IMR-90 (cell line): ENCODE results near the gene LGALS12. TPM values are rescaled to one million over a fixed set of nuclear protein-coding genes. Genes with fewer than 3 reads are reported as not detected.
A peak's percentile ranks its signal among the peaks of the same experiment; 100 is the strongest.

ENCODE experiments used
- ATAC-seq: fragments of 200-7000 bp; cut with Tn5 transposase; 2 replicates; pipeline ENCODE4 v1.9.1; 2020; ENCODE audit warnings: low read depth, mild to moderate bottlenecking, moderate library complexity
- BruUV-seq: library from RNA; stranded (reverse); fragments of 400-500 nt; replicated peaks from 2 replicates; lab custom pipeline; 2021; lab: Mats Ljungman, UMichigan
- CTCF ChIA-PET: fragments of 300-600 bp; formaldehyde crosslinking; extraction: SDS; loops from one replicate; lab custom pipeline; 2021; ENCODE audit warnings: antibody characterized with exemption; lab: Yijun Ruan, JAX
- POLR2A ChIA-PET: fragments of 300-600 bp; sonication (Branson Sonifier 250); formaldehyde crosslinking; loops from one replicate; lab custom pipeline; 2022; ENCODE audit warnings: antibody characterized with exemption; ENCODE audit not compliant: unreplicated experiment; lab: Charles Lee
- DNase-seq: peaks from one replicate; pipeline ENCODE4 v3.0.0; 2013
- H2AFZ ChIP-seq: replicated peaks from 2 replicates; pipeline ENCODE3; 2013; ENCODE audit warnings: low read length, mild to moderate bottlenecking; ENCODE audit not compliant: poor library complexity
- H2AK5ac ChIP-seq: 2 replicates; pipeline ENCODE4 v1.6.1; 2013; ENCODE audit warnings: low read depth, low read length, inconsistent platforms
- H2AK9ac ChIP-seq: replicated peaks from 2 replicates; pipeline ENCODE3; 2013; ENCODE audit warnings: mild to moderate bottlenecking, low read depth, low read length, moderate library complexity; ENCODE audit not compliant: poor library complexity
- H2BK120ac ChIP-seq: 2 replicates; pipeline ENCODE4 v1.6.1; 2013; ENCODE audit warnings: low read depth, low read length, inconsistent platforms
- H2BK15ac ChIP-seq: 3 replicates; pipeline ENCODE4 v1.6.1; 2013; ENCODE audit warnings: low read depth, low read length, inconsistent platforms
- H2BK20ac ChIP-seq: 2 replicates; pipeline ENCODE4 v1.6.1; 2013; ENCODE audit warnings: low read depth, mild to moderate bottlenecking, inconsistent platforms, low read length, moderate library complexity
- H2BK5ac ChIP-seq: 2 replicates; pipeline ENCODE4 v1.6.1; 2013; ENCODE audit warnings: mild to moderate bottlenecking, low read depth, low read length, inconsistent platforms; ENCODE audit not compliant: poor library complexity, severe bottlenecking
- H3K14ac ChIP-seq: replicated peaks from 2 replicates; pipeline ENCODE4 v1.6.1; 2013; ENCODE audit warnings: low read depth, low read length, inconsistent platforms
- H3K18ac ChIP-seq: 2 replicates; pipeline ENCODE4 v1.6.1; 2013; ENCODE audit warnings: low read depth, low read length, control low read depth
- H3K23ac ChIP-seq: 2 replicates; pipeline ENCODE4 v1.6.1; 2013; ENCODE audit warnings: low read depth, low read length, inconsistent platforms
- H3K27ac ChIP-seq: 2 replicates; pipeline ENCODE4 v1.5.1; 2013; ENCODE audit warnings: mild to moderate bottlenecking, control low read depth, low read length; ENCODE audit not compliant: insufficient read depth
- H3K27me3 ChIP-seq: 2 replicates; pipeline ENCODE4 v1.6.1; 2013; ENCODE audit warnings: low read length; ENCODE audit not compliant: control insufficient read depth, insufficient read depth
- H3K36me3 ChIP-seq: 2 replicates; pipeline ENCODE4 v1.6.1; 2013; ENCODE audit warnings: low read length, mixed read lengths; ENCODE audit not compliant: control insufficient read depth, insufficient read depth
- H3K4ac ChIP-seq: 2 replicates; pipeline ENCODE4 v1.6.1; 2013; ENCODE audit warnings: low read depth, low read length, inconsistent platforms
- H3K4me1 ChIP-seq: 2 replicates; pipeline ENCODE4 v1.6.1; 2013; ENCODE audit warnings: low read length, mixed read lengths; ENCODE audit not compliant: control insufficient read depth, insufficient read depth
- H3K4me2 ChIP-seq: 2 replicates; pipeline ENCODE4 v1.6.1; 2013; ENCODE audit warnings: low read depth, mild to moderate bottlenecking, control low read depth, low read length, moderate library complexity
- H3K4me3 ChIP-seq: 2 replicates; pipeline ENCODE4 v1.5.1; 2013; ENCODE audit warnings: low read depth, mild to moderate bottlenecking, control low read depth, low read length, moderate library complexity; ENCODE audit not compliant: insufficient read depth
- H3K56ac ChIP-seq: 2 replicates; pipeline ENCODE4 v1.6.1; 2013; ENCODE audit warnings: low read length, inconsistent platforms; ENCODE audit not compliant: insufficient read depth; ENCODE audit errors: extremely low read depth
- H3K79me1 ChIP-seq, 2 experiments: 2 replicates each; pipeline ENCODE4 v1.6.1; 2013; ENCODE audit warnings: low read length in 2 of 2, inconsistent platforms in 1 of 2, low read depth in 1 of 2
- H3K9ac ChIP-seq: 2 replicates; pipeline ENCODE4 v1.6.1; 2013; ENCODE audit warnings: low read depth, low read length, control low read depth
- H3K9me1 ChIP-seq: 2 replicates; pipeline ENCODE4 v1.6.1; 2013; ENCODE audit warnings: low read length, inconsistent platforms; ENCODE audit not compliant: insufficient read depth
- H3K9me3 ChIP-seq: 2 replicates; pipeline ENCODE4 v1.6.1; 2013; ENCODE audit warnings: low read length; ENCODE audit not compliant: control insufficient read depth, insufficient read depth
- H4K20me1 ChIP-seq: 2 replicates; pipeline ENCODE4 v1.6.1; 2013; ENCODE audit warnings: low read length, inconsistent platforms; ENCODE audit not compliant: insufficient read depth
- H4K5ac ChIP-seq: 2 replicates; pipeline ENCODE4 v1.6.1; 2013; ENCODE audit warnings: mild to moderate bottlenecking, low read depth, low read length, control low read depth
- H4K8ac ChIP-seq, 2 experiments: 2 replicates each; pipeline ENCODE4 v1.6.1; 2013; ENCODE audit warnings: low read depth in 2 of 2, low read length in 2 of 2, control low read depth in 1 of 2, inconsistent platforms in 1 of 2
- H4K91ac ChIP-seq: 2 replicates; pipeline ENCODE4 v1.6.1; 2013; ENCODE audit warnings: low read depth, low read length, inconsistent platforms; ENCODE audit not compliant: insufficient read depth
- BHLHE40 ChIP-seq: fragments of 150-350 bp; IDR thresholded peaks from 2 replicates; pipeline ENCODE4 v1.6.1; 2016; ENCODE audit warnings: mild to moderate bottlenecking, low read depth, low read length
- CEBPB ChIP-seq: IDR thresholded peaks from 2 replicates; pipeline ENCODE4 v1.6.1; 2012; ENCODE audit warnings: low read depth, low read length, improper control_type of control experiment
- CHD1 ChIP-seq: IDR thresholded peaks from 2 replicates; pipeline ENCODE4 v1.6.1; 2012; ENCODE audit warnings: low read depth, low read length, improper control_type of control experiment
- FOS ChIP-seq: fragments of 150-350 bp; IDR thresholded peaks from 2 replicates; pipeline ENCODE4 v1.6.1; 2016; ENCODE audit warnings: low read depth, low read length
- MAFK ChIP-seq: IDR thresholded peaks from 2 replicates; pipeline ENCODE4 v1.6.1; 2012; ENCODE audit warnings: low read depth, low read length, improper control_type of control experiment
- MAZ ChIP-seq: IDR thresholded peaks from 2 replicates; pipeline ENCODE4 v1.6.1; 2012; ENCODE audit warnings: low read depth, mild to moderate bottlenecking, low read length, improper control_type of control experiment, moderate library complexity, borderline replicate concordance
- MXI1 ChIP-seq: IDR thresholded peaks from 2 replicates; pipeline ENCODE4 v1.6.1; 2012; ENCODE audit warnings: low read depth, mild to moderate bottlenecking, low read length, moderate library complexity, borderline replicate concordance
- NFE2L2 ChIP-seq: fragments of 150-350 bp; IDR thresholded peaks from 2 replicates; pipeline ENCODE4 v1.6.1; 2016; ENCODE audit warnings: low read depth, mild to moderate bottlenecking, low read length
- POLR2A ChIP-seq: IDR thresholded peaks from 2 replicates; pipeline ENCODE4 v1.6.1; 2012; ENCODE audit warnings: mild to moderate bottlenecking, low read depth, low read length
- RAD21 ChIP-seq: IDR thresholded peaks from 2 replicates; pipeline ENCODE4 v1.6.1; 2012; ENCODE audit warnings: low read length, improper control_type of control experiment
- RCOR1 ChIP-seq: IDR thresholded peaks from 2 replicates; pipeline ENCODE4 v1.6.1; 2012; ENCODE audit warnings: mild to moderate bottlenecking, low read length, improper control_type of control experiment; ENCODE audit not compliant: insufficient replicate concordance
- RFX5 ChIP-seq: IDR thresholded peaks from 2 replicates; pipeline ENCODE4 v1.8.0; 2012; ENCODE audit warnings: low read depth, mild to moderate bottlenecking, low read length, moderate library complexity
- SMC3 ChIP-seq: fragments of 150-350 bp; IDR thresholded peaks from 2 replicates; pipeline ENCODE4 v1.6.1; 2016; ENCODE audit warnings: low read depth, mild to moderate bottlenecking, antibody characterized with exemption, low read length, moderate library complexity
- WGBS, 2 experiments: methylation state at CpG; one replicate each; pipeline versions ENCODE4 v1.1.5 to v1.1.7; 2013; ENCODE audit warnings: missing lambda C conversion rate in 2 of 2; ENCODE audit not compliant: insufficient read length in 1 of 2; ENCODE audit errors: extremely low coverage in 2 of 2; 5-methylcytosine and 5-hydroxymethylcytosine counted together
- dilution Hi-C: fragments of 300-500 bp; cut with HindIII; formaldehyde crosslinking; loops from one replicate; pipeline ENCODE4 v1.14.3; 2018; ENCODE audit warnings: low sequenced_read_pairs; ENCODE audit not compliant: unreplicated experiment
- in situ Hi-C: fragments of 300-500 bp; cut with MboI; formaldehyde crosslinking; loops from 3 replicates; pipeline ENCODE4 v1.14.3; 2019; ENCODE audit warnings: low sequenced_read_pairs, inconsistent platforms, mixed read lengths
- intact Hi-C: fragments of 100-400 bp; cut with micrococcal nuclease; formaldehyde crosslinking; loops from 2 replicates; pipeline ENCODE4 v1.10.0; 2022
- polyA plus RNA-seq, 3 experiments: library from polyadenylated mRNA; depleted of rRNA; stranded (reverse); fragments of >200 nt; gene quantifications; 2 replicates each; pipeline ENCODE4 v1.2.3, GENCODE V29; 2012; ENCODE audit warnings: low replicate concordance in 1 of 3
- total RNA-seq: library from RNA; depleted of rRNA; stranded (reverse); fragments of >200 nt; gene quantifications from 2 replicates; pipeline ENCODE4 v1.2.3, GENCODE V29; 2012
- TF ChIP-seq, protein P1 (sequence below): fragments of 150-350 bp; IDR thresholded peaks from 2 replicates; pipeline ENCODE4 v1.6.1; 2017; ENCODE audit warnings: mild to moderate bottlenecking, antibody characterized with exemption, low read length, low read depth
- TF ChIP-seq, protein P2 (sequence below): conservative IDR thresholded peaks from 2 replicates; pipeline ENCODE4 v1.5.1; 2012; ENCODE audit warnings: mild to moderate bottlenecking, low read depth, low read length, improper control_type of control experiment

Gene LGALS12
- total and polyA plus RNA-seq, 2 of the 4 experiments (the other 2 are of a cell fraction): not detected

DNA sequence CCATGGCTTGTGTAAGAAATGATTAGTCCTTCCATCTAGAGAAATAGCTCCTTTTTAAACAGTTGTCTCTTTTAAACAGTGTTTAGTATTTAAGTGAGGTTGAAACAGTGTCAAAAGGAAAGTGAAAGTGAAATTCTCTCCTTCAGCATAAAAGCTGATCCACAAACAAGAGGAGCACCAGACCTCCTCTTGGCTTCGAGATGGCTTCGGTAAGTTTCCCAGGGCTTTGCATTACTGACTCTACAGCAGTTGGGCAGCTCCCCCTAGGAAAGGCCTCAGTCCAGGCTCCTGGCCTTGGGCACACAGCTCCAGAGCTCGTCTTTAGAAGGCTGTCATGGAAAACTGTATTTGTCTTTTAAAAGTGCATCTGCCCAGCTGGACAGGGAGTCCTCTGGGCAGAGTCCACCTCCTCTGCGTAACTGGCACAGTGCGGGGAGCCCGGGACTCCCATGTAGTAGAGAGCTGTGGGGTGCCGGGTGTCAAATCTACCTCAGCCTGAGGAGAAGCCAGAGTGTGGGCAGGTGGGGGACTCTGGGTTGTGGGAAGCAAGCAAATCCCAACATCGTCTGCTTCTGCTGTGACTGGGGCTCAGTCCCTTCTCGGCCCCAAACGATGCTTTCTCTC is 30.9 kb downstream of the LGALS12 start, which contains the start of gene PLAAT4:
Gene PLAAT4, plus strand, starts transcription at position 140 of the 624 bp plus-strand sequence. Its CDS starts 61 bp downstream, at position 201.
- H3K79me1 ChIP-seq: no peaks in the 10 kb centered on the region
- no peak within 1 kb of the TSS for H2BK5ac ChIP-seq
- no peak within 1 kb of the TSS for H3K56ac ChIP-seq
- no peak within 1 kb of the TSS for H2AK9ac ChIP-seq
- no peaks in the 10 kb centered on the region for H3K9me3 ChIP-seq
- H4K5ac ChIP-seq: peak within 1 kb of the TSS; percentile 64; the same call in 1 of the 2 replicates
- H3K9me1 ChIP-seq: no peaks in the 10 kb centered on the region
- H3K27me3 ChIP-seq: peaks cover 5% of the 10 kb centered on the region; the same call in 1 of the 2 replicates
- H3K4me1 ChIP-seq: peaks cover 9% of the 10 kb centered on the region; the same call in 1 of the 2 replicates
- POLR2A ChIA-PET: interaction anchor here (0.6 kb wide), 1 partner anchor 13 kb away, joined by 3 read pairs; no protein-coding TSS in a partner anchor
- dilution Hi-C loops: no loop called here
- no peak within 1 kb of the TSS for H4K91ac ChIP-seq
- H3K36me3 ChIP-seq: no peaks in the 10 kb centered on the region
- no peak within 1 kb of the TSS for H2BK120ac ChIP-seq
- CTCF ChIA-PET: interaction anchor here (0.9 kb wide), 2 partner anchors 17 to 68 kb away, joined by 3 read pairs; no protein-coding TSS in a partner anchor
- peak within 1 kb of the TSS; percentile 32; the same call in 1 of the 2 replicates for H3K9ac ChIP-seq
- H4K20me1 ChIP-seq: no peaks in the 10 kb centered on the region
- no peak within 1 kb of the TSS for H2AK5ac ChIP-seq
- intact Hi-C loops: no loop called here
- no TSS peak for BruUV-seq
- H3K27ac ChIP-seq: peak within 1 kb of the TSS; percentile 68; the same call in 1 of the 2 replicates
- H3K23ac ChIP-seq: no peak within 1 kb of the TSS
- H3K14ac ChIP-seq: peak within 1 kb of the TSS; percentile 1; the same call in 1 of the 2 replicates
- WGBS, 2 experiments: 60% methylated on average over 3 of the region's 10 CpGs; no CpG with 5 or more reads in 1 of the 2 experiments
- no peak within 1 kb of the TSS for H2BK15ac ChIP-seq
- in situ Hi-C loops: no loop called here
- no peak within 1 kb of the TSS for H2BK20ac ChIP-seq
- DNase-seq: peak; percentile 58
- H2AFZ ChIP-seq: peak within 1 kb of the TSS; percentile 76
- peak within 1 kb of the TSS; percentile 9; the same call in 1 of the 2 replicates for H3K18ac ChIP-seq
- peak within 1 kb of the TSS; percentile 85 for H3K4me2 ChIP-seq
- H4K8ac ChIP-seq: peak within 1 kb of the TSS in 1 of 2 experiments; percentile 67; a peak in 2 of 4 replicates
- ATAC-seq: peak; percentile 76
- peak within 1 kb of the TSS; percentile 18; the same call in 1 of the 2 replicates for H3K4me3 ChIP-seq
- no peak within 1 kb of the TSS; the same call in 1 of the 2 replicates for H3K4ac ChIP-seq
- no peak for TF ChIP-seq MXI1
- TF ChIP-seq BHLHE40: no peak
- no peak for TF ChIP-seq MAZ
- TF ChIP-seq FOS: no peak
- no peak for TF ChIP-seq MAFK
- TF ChIP-seq RAD21: no peak
- TF ChIP-seq, protein P1, sequence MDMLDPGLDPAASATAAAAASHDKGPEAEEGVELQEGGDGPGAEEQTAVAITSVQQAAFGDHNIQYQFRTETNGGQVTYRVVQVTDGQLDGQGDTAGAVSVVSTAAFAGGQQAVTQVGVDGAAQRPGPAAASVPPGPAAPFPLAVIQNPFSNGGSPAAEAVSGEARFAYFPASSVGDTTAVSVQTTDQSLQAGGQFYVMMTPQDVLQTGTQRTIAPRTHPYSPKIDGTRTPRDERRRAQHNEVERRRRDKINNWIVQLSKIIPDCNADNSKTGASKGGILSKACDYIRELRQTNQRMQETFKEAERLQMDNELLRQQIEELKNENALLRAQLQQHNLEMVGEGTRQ: no peak
- TF ChIP-seq CHD1: no peak
- no peak for TF ChIP-seq POLR2A
- no peak for TF ChIP-seq CEBPB
- no peak for TF ChIP-seq SMC3
- TF ChIP-seq RFX5: no peak
- TF ChIP-seq RCOR1: no peak
- TF ChIP-seq, protein P2, sequence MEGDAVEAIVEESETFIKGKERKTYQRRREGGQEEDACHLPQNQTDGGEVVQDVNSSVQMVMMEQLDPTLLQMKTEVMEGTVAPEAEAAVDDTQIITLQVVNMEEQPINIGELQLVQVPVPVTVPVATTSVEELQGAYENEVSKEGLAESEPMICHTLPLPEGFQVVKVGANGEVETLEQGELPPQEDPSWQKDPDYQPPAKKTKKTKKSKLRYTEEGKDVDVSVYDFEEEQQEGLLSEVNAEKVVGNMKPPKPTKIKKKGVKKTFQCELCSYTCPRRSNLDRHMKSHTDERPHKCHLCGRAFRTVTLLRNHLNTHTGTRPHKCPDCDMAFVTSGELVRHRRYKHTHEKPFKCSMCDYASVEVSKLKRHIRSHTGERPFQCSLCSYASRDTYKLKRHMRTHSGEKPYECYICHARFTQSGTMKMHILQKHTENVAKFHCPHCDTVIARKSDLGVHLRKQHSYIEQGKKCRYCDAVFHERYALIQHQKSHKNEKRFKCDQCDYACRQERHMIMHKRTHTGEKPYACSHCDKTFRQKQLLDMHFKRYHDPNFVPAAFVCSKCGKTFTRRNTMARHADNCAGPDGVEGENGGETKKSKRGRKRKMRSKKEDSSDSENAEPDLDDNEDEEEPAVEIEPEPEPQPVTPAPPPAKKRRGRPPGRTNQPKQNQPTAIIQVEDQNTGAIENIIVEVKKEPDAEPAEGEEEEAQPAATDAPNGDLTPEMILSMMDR: no peak
- no peak for TF ChIP-seq NFE2L2
